GM19099 (cell line): ENCODE data around the gene CCDC50.

Experiments
- POLR2A ChIP-seq: IDR thresholded peaks from 3 replicates; pipeline ENCODE4 v1.6.1; 2011; ENCODE audit warnings: low read depth; ENCODE audit not compliant: insufficient read length; ENCODE audit errors: extremely low read depth

Gene CCDC50

DNA sequence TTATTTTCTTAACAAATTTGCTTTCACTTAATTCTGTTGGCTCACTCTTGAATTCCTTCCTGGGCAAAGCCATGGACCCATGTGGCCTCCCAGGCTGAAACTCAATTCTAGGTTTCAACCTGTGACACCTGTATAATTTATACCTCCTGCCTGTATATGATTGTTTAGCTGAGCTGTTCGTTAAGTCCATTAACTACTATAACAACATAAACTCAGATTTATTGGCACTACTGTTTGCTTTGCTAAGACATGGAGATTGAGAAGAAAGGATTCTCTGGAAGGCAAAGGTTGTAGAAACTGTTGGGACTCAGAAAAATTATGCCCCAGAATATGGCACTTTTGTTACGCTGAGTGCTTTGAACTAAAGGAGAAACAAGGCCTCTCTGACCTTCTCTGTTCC is 26.7 kb upstream of the CCDC50 start:
- TF ChIP-seq POLR2A, result no peak

DNA sequence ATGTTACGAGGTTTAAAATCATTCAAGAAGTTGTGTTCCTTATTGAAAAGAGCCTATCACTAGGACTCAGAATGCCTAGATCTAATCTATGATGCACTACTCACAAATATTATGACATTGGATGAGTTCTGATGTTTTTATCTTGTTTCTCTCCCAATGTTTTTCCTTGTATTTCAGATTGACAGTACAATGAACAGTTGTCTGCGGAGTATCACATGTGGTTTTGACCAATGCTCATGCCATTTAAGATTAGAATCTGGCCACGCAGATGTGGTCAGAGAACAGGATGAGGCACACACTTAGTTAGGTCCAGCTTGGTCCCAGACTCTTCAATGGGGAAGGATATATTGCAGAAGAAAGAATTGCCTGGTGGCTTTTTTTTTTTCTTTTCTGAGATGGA is 25.6 kb upstream of the CCDC50 start:
- TF ChIP-seq POLR2A, result no peak

DNA sequence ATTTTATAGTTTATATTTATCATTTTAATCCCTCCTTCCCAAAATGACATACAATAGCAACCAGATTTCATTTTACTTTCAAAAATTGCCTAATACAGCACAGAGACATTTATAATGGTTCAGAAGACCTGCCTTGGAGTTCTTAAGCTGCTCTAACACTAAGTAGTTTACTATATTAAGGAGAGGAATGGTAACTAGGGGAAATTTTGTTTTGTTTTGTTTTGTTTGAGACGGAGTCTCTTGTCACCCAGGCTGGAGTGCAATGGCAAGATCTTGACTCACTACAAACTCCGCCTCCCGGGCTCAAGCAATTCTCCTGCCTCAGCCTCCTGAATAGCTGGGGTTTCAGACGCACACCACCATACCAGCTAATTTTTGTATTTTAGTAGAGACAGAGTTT is 22.8 kb upstream of the CCDC50 start:
- TF ChIP-seq POLR2A, result no peak

DNA sequence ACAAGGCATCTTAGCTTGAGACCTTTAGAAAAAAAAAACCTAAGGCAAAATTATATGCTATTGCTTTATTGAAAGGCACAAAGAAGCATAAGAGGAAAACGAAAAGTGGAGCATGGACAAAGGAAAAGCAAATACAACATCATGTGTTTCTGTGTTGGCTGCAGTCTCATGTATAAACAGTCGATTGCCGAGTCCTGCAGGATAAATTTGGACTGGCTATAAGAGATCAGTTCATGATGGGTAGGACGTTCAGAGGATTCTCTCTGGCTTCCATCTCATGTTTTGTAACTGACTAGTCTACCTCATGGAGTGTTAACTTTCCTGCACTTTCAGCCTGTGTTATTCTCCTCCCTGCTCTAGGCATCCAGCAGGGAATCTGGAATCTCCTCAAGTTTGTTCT is 21.9 kb upstream of the CCDC50 start:
- no peak for TF ChIP-seq POLR2A

DNA sequence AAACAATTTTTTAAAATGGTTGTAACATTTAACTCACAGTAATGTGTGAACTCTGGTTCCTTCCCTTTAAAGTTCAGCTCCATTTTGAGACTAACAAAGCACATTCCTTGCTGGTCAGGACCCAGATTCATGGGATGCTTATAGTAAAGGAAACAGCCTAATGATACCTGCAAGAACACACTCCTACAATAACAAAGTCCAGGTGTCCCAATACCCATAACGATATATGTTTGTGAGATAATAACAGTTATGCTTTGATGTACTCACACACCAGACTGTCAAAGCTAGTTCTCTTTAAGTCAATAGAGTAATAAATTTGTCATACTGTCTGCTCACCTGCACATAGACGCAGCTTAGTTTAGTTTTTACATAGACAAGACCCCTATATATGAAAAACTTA is 15.9 kb upstream of the CCDC50 start:
- TF ChIP-seq POLR2A, result no peak

DNA sequence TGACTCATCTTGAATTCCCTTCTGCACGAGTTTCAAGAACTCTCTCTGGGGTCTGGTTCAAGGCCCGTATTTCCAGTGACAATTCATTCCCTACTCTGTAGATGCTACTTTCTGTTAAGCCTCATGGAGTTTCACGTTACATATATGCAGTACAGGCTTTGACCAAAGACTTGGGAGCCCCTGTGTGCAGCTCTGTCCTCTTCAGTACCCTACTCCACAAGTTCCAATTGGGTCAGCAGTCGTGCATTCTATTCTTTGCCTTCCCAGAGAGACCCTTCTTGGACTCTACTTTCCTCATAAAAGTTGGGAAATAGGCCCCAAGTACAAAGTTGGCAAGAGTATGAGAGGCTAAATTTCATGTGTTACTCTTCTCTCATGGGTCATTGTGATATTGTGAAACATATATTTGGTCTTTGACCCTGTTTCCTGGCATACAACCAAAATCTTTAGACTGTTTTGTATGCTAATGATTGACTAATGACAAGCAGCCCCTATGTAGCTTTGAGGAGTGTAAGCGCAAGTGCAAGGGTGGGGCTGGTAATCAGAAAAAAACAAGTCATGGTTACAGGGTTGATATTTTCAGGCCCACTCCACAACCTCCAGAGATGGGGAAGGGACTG is 15.0 kb upstream of the CCDC50 start:
- no peak for TF ChIP-seq POLR2A

DNA sequence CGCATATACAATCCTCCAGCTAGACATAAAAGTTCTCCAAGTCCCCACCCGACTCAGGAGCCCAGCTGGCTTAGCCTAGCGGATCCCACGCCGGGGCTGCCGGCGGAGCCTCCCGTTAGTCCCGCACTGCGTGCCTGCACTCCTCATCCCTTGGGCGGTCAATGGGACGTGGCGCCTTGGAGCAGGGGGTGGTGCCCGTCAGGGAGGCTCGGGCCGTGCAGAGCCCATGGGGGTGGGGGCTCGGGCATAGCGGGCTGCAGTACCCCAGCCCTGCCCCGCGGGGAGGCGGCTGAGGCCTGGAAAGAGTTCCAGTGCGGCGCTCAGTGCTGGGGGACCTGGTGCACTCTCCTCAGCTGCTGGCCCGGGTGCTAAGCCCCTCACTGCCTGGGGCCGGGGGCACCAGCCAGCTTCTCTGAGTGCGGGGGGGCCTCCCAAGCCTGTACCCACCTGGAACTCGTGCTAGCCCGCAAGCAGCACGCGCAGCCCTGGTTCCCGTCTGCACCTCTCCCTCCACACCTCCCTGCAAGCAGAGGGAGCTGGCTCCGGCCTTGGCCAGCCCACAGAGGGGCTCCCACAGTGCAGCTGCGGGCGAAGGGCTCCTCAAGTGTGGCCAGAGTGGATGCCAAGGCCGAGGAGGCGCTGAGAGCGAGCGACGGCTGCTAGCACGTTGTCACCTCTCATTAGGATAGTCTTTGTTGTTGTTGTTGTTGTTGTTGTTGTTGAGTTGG is 12.2 kb upstream of the CCDC50 start:
- TF ChIP-seq POLR2A, result no peak

DNA sequence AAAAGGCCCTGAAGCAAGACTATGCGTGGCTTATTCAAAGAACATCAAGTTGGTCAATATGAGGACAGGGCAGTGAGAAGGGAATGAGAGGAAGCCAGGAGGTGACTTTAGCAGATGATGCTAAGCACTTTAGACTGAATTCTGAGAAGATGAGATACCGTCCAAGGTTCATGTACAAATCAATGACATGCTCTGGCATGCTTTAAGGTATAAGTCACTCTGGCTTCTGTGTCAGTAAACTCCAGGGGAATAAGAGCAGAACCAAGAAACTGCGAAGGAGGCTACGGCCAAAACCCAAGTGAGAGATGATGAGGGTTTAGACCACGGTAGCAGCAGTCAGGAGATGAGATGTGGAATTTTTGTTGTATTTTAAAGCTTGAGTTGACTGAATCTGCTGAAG is 8.9 kb upstream of the CCDC50 start:
- TF ChIP-seq POLR2A, result no peak

DNA sequence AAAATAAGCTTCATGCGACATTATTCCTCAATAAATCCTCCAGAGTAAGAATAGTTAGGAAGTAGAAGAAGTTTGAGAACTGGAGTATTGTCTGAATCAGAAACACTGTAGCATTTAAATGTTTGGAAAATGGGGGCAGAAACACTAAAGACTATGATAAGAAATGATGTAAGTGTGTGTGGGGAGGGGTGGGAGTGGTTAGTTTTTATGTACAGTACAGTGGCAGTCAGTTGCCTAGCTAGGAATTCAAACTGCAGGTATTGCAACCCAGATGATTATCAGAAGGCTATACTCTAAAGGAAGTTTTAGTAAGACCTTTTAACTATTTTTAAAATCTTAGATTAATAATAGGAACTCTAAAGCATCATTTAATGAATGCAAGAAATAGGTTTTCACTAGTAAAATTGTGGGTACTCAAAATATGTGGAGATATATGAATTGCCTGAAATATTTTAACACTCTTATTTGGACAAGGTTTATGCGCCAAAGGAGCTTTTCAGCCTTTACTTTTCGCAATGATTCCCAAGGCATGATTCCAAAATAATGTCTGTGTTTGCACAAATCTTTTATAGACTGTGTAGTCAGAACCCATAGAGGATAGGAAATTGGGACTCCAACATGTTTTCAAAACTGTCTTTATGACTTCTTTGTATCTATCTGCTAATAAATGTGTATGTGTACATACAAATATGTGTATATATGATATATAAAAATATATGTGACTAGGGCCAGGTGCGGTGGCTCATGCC is 8.0 kb upstream of the CCDC50 start:
- no peak for TF ChIP-seq POLR2A

DNA sequence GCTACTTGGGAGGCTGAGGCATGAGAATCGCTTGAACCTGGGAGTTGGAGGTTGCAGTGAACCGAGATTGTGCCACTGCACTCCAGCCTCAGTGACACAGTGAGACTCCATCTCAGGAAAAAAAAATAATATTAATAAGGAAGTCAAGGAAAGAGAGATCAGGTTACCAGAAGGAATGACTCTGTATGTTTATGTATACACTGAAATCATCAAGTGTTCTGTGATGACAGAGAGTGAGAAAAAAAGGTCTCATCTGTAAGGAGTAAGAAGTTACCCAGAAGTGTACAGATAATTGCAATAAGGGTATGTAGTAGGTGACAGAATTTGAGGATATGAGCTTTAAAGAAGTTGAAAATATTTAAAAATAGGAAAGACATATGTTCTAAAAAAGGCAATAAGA is 4.3 kb upstream of the CCDC50 start:
- no peak for TF ChIP-seq POLR2A

DNA sequence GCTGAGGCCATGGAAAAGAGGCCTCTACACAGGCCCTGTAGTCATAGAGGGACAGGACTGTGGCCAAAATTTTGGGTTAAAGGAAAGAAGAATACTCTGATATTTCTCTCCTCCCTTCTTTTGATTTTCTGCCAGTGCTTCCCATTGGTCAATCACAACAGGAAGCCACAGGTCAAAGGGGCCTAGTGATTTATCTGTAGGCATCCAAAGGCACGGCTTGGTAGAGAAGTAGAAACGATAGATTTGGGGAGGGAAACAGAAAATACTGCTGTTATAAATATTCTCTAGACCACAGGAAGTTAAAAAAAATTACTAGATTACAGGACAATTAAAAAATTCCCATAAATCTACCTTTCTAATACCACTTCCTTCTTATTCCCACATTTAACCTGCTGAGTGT is 1.7 kb upstream of the CCDC50 start:
- TF ChIP-seq POLR2A, result no peak

DNA sequence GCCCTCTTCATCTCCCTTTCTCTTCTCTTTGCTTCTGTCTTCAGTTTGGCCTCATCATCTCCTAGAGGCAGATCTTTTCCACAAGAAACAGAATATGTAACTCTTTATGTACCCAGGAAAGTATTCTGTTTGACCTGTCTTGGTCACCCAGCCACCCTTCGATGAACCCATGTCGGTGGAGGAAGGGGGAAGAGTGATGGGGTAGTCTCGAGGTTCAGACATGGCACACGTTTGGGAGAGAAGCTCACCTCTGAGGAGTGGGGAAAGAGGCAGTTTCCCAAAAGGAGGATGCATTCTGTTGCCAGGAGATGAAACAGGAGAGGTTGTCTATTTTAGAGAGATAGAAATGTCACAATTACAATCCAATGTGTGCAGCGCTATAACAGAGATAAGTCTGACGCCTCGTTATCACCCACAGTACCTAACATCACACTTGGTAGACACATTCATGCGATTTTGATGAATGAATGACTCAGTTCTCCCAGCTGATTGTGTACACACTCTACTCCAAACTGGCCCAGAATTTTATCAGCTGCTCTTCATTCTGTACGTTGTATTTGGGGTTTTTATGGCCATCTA is 722 bp upstream of the CCDC50 start:
- TF ChIP-seq POLR2A, result no peak

DNA sequence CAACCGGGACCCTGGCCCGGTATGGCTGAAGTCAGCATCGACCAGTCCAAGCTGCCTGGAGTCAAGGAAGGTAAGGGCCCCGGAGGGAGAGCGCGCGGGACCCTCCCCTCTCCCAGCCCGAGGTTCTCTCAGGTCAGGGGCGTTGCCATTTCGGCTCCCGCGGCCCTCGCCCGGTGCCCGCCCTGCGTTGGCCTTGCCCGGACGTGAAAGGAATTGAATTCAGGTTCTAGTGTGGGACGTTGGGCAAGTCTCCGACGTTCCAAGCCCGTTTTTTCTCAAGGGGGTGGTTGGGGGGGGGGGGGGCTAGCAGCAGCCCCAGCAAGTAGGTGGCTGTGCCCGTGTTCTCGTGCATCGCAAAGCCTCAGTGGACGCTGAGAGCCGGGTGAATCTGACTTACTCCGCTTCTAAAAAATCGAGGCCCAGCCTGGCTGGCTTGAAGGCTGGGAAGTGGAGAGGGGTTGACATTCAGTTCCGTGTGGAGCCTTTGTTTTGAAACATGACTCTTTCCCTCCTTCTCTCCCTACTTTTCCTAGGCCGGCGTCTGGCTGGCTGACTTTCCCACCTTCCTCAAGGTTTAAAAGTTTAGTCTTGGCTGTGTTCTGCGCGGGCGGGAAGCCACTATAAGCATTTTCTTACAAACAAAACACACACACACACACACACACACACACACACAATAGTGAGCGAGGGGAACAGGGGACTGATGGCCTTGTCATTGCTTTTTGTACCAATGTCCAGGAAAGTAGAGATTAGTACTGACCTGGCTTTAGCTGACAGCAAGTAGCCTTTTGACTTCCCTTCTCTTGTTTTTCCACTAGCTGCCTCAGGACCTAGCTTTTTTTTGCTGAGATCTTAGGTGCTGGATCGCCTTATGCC is 698 bp downstream of the CCDC50 start, which contains the start of gene UTS2B:
UTS2B (minus strand) TSS at position 873 of the 876 bp plus-strand sequence. CDS start 48,337 bp downstream, outside the sequence.
- no peak for TF ChIP-seq POLR2A

DNA sequence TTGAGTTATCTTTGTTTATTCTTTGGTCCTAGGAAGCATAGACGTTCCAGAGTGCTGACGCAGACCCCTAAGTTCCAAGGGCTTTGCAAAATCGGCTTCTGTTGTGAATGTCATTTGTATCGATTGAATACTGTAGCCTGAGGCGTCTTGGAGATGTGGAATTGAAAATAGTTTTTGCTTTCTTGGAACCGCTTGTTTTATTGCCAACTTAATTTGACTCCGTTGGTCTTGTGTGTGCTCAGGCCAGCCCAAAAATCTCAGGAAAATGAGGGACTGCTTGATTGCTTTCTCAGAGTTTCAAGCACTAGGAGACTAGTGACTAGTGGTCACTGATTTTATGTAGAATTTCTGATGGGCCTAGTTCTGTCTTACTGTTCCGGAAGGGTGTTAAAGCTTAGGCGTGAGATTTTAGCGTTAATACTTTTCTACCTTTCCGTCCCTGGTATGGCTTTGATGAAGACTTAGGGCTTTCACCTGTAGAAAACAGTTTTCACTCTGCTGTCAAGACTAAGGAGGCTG is 1.4 kb downstream of the CCDC50 start:
- no peak for TF ChIP-seq POLR2A
